Measurements from ENCODE around the gene TCP11L2.

The TCP11L2 gene

GRCh38 chr12:106302401-106303201 is at the start of gene TCP11L2:
TSS of gene TCP11L2 (plus strand) at chr12:106302733. CDS start at chr12:106311076, 8,343 bp downstream.
- in situ Hi-C loops (cut with HindIII; ENCODE audit: low sequenced_read_pairs), result no loop called here

- in situ Hi-C loops (cut with HindIII; ENCODE audit: low sequenced_read_pairs), result no loop called here
Measured at GRCh38 chr12:106254724-106255123, 47.8 kb upstream of the TCP11L2 start.

GRCh38 chr12:106255493-106255892 is 47.0 kb upstream of the TCP11L2 start:
- in situ Hi-C loops (cut with HindIII; ENCODE audit: low sequenced_read_pairs), result no loop called here

GRCh38 chr12:106255952-106256351 is 46.6 kb upstream of the TCP11L2 start:
- in situ Hi-C loops (cut with HindIII; ENCODE audit: low sequenced_read_pairs), result no loop called here

GRCh38 chr12:106256524-106256923 is 46.0 kb upstream of the TCP11L2 start:
- in situ Hi-C loops (cut with HindIII; ENCODE audit: low sequenced_read_pairs), result no loop called here

- in situ Hi-C loops (cut with HindIII; ENCODE audit: low sequenced_read_pairs), result no loop called here
Measured at GRCh38 chr12:106258226-106258625, 44.3 kb upstream of the TCP11L2 start.

- in situ Hi-C loops (cut with HindIII; ENCODE audit: low sequenced_read_pairs), result no loop called here
Measured at GRCh38 chr12:106258935-106259334, 43.6 kb upstream of the TCP11L2 start.

GRCh38 chr12:106265116-106265515 is 37.4 kb upstream of the TCP11L2 start:
- in situ Hi-C loops (cut with HindIII; ENCODE audit: low sequenced_read_pairs), result no loop called here

- in situ Hi-C loops (cut with HindIII; ENCODE audit: low sequenced_read_pairs), result no loop called here
Measured at GRCh38 chr12:106267535-106267934, 35.0 kb upstream of the TCP11L2 start.

- in situ Hi-C loops (cut with HindIII; ENCODE audit: low sequenced_read_pairs), result no loop called here
Measured at GRCh38 chr12:106269150-106269771, 33.3 kb upstream of the TCP11L2 start.

- in situ Hi-C loops (cut with HindIII; ENCODE audit: low sequenced_read_pairs), result no loop called here
Measured at GRCh38 chr12:106271575-106272505, 30.7 kb upstream of the TCP11L2 start.

- in situ Hi-C loops (cut with HindIII; ENCODE audit: low sequenced_read_pairs), result no loop called here
Measured at GRCh38 chr12:106273491-106273890, 29.0 kb upstream of the TCP11L2 start.

- in situ Hi-C loops (cut with HindIII; ENCODE audit: low sequenced_read_pairs), result no loop called here
Measured at GRCh38 chr12:106274012-106274411, 28.5 kb upstream of the TCP11L2 start.

GRCh38 chr12:106274575-106275121 is 27.9 kb upstream of the TCP11L2 start:
- in situ Hi-C loops (cut with HindIII; ENCODE audit: low sequenced_read_pairs), result loop anchor here (25.0 kb wide), 1 partner anchor 862 kb away; no protein-coding TSS in a partner anchor

- in situ Hi-C loops (cut with HindIII; ENCODE audit: low sequenced_read_pairs), result loop anchor here (25.0 kb wide), 1 partner anchor 863 kb away; no protein-coding TSS in a partner anchor
Measured at GRCh38 chr12:106275458-106275857, 27.1 kb upstream of the TCP11L2 start.

GRCh38 chr12:106276032-106276740 is 26.3 kb upstream of the TCP11L2 start:
- in situ Hi-C loops (cut with HindIII; ENCODE audit: low sequenced_read_pairs), result loop anchor here (25.0 kb wide), 1 partner anchor 864 kb away; no protein-coding TSS in a partner anchor

GRCh38 chr12:106280106-106280505 is 22.4 kb upstream of the TCP11L2 start:
- in situ Hi-C loops (cut with HindIII; ENCODE audit: low sequenced_read_pairs), result loop anchor here (25.0 kb wide), 1 partner anchor 868 kb away; no protein-coding TSS in a partner anchor

- in situ Hi-C loops (cut with HindIII; ENCODE audit: low sequenced_read_pairs), result loop anchor here (25.0 kb wide), 1 partner anchor 869 kb away; no protein-coding TSS in a partner anchor
Measured at GRCh38 chr12:106281056-106281782, 21.3 kb upstream of the TCP11L2 start.

GRCh38 chr12:106281804-106282203 is 20.7 kb upstream of the TCP11L2 start:
- in situ Hi-C loops (cut with HindIII; ENCODE audit: low sequenced_read_pairs), result loop anchor here (25.0 kb wide), 1 partner anchor 870 kb away; no protein-coding TSS in a partner anchor
